ENCODE results near the gene P2RY11. TPM values are rescaled to one million over a fixed set of nuclear protein-coding genes. Genes with fewer than 3 reads are reported as not detected.

The P2RY11 gene
- polyA plus RNA-seq, 1 donor = 14.4 TPM

- Histone ChIP-seq H3K27ac (ENCODE audit: low read length) (no peak overlapping the region), H3K4me3 (ENCODE audit: low read length) (no peak overlapping the region), H3K27me3 (ENCODE audit: control insufficient read depth, insufficient read depth, low read length) (no peaks in the 10 kb centered on the region), H3K9me3 (ENCODE audit: control insufficient read depth, low read depth, low read length) (no peaks in the 10 kb centered on the region), H3K36me3 (ENCODE audit: control insufficient read depth, insufficient read depth, low read length) (peaks cover 89% of the 10 kb centered on the region), H3K4me1 (ENCODE audit: control insufficient read depth, insufficient read depth, low read length) (no peaks in the 10 kb centered on the region)
- DNase-seq = no peak
- WGBS (ENCODE audit: insufficient coverage, low lambda C conversion rate) = no CpG with 5 or more reads among the region's 18 CpGs
Measured at GRCh38 chr19:10141973-10142372, 30.5 kb downstream of the P2RY11 start.

- Histone ChIP-seq H3K27me3 (ENCODE audit: control insufficient read depth, insufficient read depth, low read length) (no peaks in the 10 kb centered on the region), H3K9me3 (ENCODE audit: control insufficient read depth, low read depth, low read length) (no peaks in the 10 kb centered on the region), H3K4me3 (ENCODE audit: low read length) (no peak overlapping the region), H3K4me1 (ENCODE audit: control insufficient read depth, insufficient read depth, low read length) (no peaks in the 10 kb centered on the region), H3K27ac (ENCODE audit: low read length) (no peak overlapping the region), H3K36me3 (ENCODE audit: control insufficient read depth, insufficient read depth, low read length) (peaks cover 80% of the 10 kb centered on the region)
- DNase-seq = no peak
- WGBS (ENCODE audit: insufficient coverage, low lambda C conversion rate) = 96% methylated on average over 3 of the region's 15 CpGs
Measured at GRCh38 chr19:10142701-10143375, 31.3 kb downstream of the P2RY11 start.

- WGBS (ENCODE audit: insufficient coverage, low lambda C conversion rate) = no CpG with 5 or more reads among the region's 11 CpGs
- no peaks in the 10 kb centered on the region for H3K4me1 ChIP-seq (ENCODE audit: control insufficient read depth, insufficient read depth, low read length)
- H3K27me3 ChIP-seq (ENCODE audit: control insufficient read depth, insufficient read depth, low read length) = no peaks in the 10 kb centered on the region
- H3K27ac ChIP-seq (ENCODE audit: low read length) = no peak overlapping the region
- peaks cover 75% of the 10 kb centered on the region for H3K36me3 ChIP-seq (ENCODE audit: control insufficient read depth, insufficient read depth, low read length)
- no peak for DNase-seq
- no peak overlapping the region for H3K4me3 ChIP-seq (ENCODE audit: low read length)
- no peaks in the 10 kb centered on the region for H3K9me3 ChIP-seq (ENCODE audit: control insufficient read depth, low read depth, low read length)
Measured at GRCh38 chr19:10143681-10144080, 32.2 kb downstream of the P2RY11 start.

GRCh38 chr19:10144361-10144760 is 32.9 kb downstream of the P2RY11 start:
- H3K27ac ChIP-seq (ENCODE audit: low read length) = no peak overlapping the region
- no peaks in the 10 kb centered on the region for H3K27me3 ChIP-seq (ENCODE audit: control insufficient read depth, insufficient read depth, low read length)
- peaks cover 72% of the 10 kb centered on the region for H3K36me3 ChIP-seq (ENCODE audit: control insufficient read depth, insufficient read depth, low read length)
- H3K9me3 ChIP-seq (ENCODE audit: control insufficient read depth, low read depth, low read length) = no peaks in the 10 kb centered on the region
- no peak for DNase-seq
- no peak overlapping the region for H3K4me3 ChIP-seq (ENCODE audit: low read length)
- H3K4me1 ChIP-seq (ENCODE audit: control insufficient read depth, insufficient read depth, low read length) = no peaks in the 10 kb centered on the region
- no CpG with 5 or more reads among the region's 10 CpGs for WGBS (ENCODE audit: insufficient coverage, low lambda C conversion rate)

GRCh38 chr19:10145031-10145430 is 33.5 kb downstream of the P2RY11 start:
- DNase-seq = no peak
- Histone ChIP-seq H3K27ac (ENCODE audit: low read length) (no peak overlapping the region), H3K9me3 (ENCODE audit: control insufficient read depth, low read depth, low read length) (no peaks in the 10 kb centered on the region), H3K27me3 (ENCODE audit: control insufficient read depth, insufficient read depth, low read length) (no peaks in the 10 kb centered on the region), H3K4me3 (ENCODE audit: low read length) (no peak overlapping the region), H3K36me3 (ENCODE audit: control insufficient read depth, insufficient read depth, low read length) (peaks cover 71% of the 10 kb centered on the region), H3K4me1 (ENCODE audit: control insufficient read depth, insufficient read depth, low read length) (no peaks in the 10 kb centered on the region)
- WGBS (ENCODE audit: insufficient coverage, low lambda C conversion rate) = no CpG with 5 or more reads among the region's 10 CpGs

GRCh38 chr19:10146142-10146541 is 34.6 kb downstream of the P2RY11 start:
- Histone ChIP-seq H3K9me3 (ENCODE audit: control insufficient read depth, low read depth, low read length) (no peaks in the 10 kb centered on the region), H3K27ac (ENCODE audit: low read length) (no peak overlapping the region), H3K36me3 (ENCODE audit: control insufficient read depth, insufficient read depth, low read length) (peaks cover 72% of the 10 kb centered on the region), H3K27me3 (ENCODE audit: control insufficient read depth, insufficient read depth, low read length) (no peaks in the 10 kb centered on the region), H3K4me3 (ENCODE audit: low read length) (no peak overlapping the region), H3K4me1 (ENCODE audit: control insufficient read depth, insufficient read depth, low read length) (no peaks in the 10 kb centered on the region)
- WGBS (ENCODE audit: insufficient coverage, low lambda C conversion rate) = no CpG with 5 or more reads among the region's 14 CpGs
- no peak for DNase-seq

GRCh38 chr19:10149427-10149826 is 37.9 kb downstream of the P2RY11 start:
- WGBS (ENCODE audit: insufficient coverage, low lambda C conversion rate) = no CpG with 5 or more reads among the region's 12 CpGs
- no peak for DNase-seq
- Histone ChIP-seq H3K9me3 (ENCODE audit: control insufficient read depth, low read depth, low read length) (no peaks in the 10 kb centered on the region), H3K4me1 (ENCODE audit: control insufficient read depth, insufficient read depth, low read length) (no peaks in the 10 kb centered on the region), H3K27ac (ENCODE audit: low read length) (no peak overlapping the region), H3K4me3 (ENCODE audit: low read length) (no peak overlapping the region), H3K36me3 (ENCODE audit: control insufficient read depth, insufficient read depth, low read length) (peaks cover 66% of the 10 kb centered on the region), H3K27me3 (ENCODE audit: control insufficient read depth, insufficient read depth, low read length) (no peaks in the 10 kb centered on the region)

GRCh38 chr19:10151521-10151920 is 40.0 kb downstream of the P2RY11 start:
- DNase-seq = no peak
- H3K36me3 ChIP-seq (ENCODE audit: control insufficient read depth, insufficient read depth, low read length) = peaks cover 68% of the 10 kb centered on the region
- WGBS (ENCODE audit: insufficient coverage, low lambda C conversion rate) = no CpG with 5 or more reads among the region's 5 CpGs

GRCh38 chr19:10152100-10152499 is 40.6 kb downstream of the P2RY11 start:
- H3K36me3 ChIP-seq (ENCODE audit: control insufficient read depth, insufficient read depth, low read length) = peaks cover 65% of the 10 kb centered on the region
- no CpG with 5 or more reads among the region's 3 CpGs for whole genome bisulfite sequencing (ENCODE audit: insufficient coverage, low lambda C conversion rate)

More at GRCh38 chr19:10151521-10151920, 40.0 kb downstream of the P2RY11 start:
- no peak overlapping the region for H3K27ac ChIP-seq (ENCODE audit: low read length)
- no peaks in the 10 kb centered on the region for H3K9me3 ChIP-seq (ENCODE audit: control insufficient read depth, low read depth, low read length)
- H3K27me3 ChIP-seq (ENCODE audit: control insufficient read depth, insufficient read depth, low read length) = no peaks in the 10 kb centered on the region
- no peak overlapping the region for H3K4me3 ChIP-seq (ENCODE audit: low read length)
- H3K4me1 ChIP-seq (ENCODE audit: control insufficient read depth, insufficient read depth, low read length) = no peaks in the 10 kb centered on the region

GRCh38 chr19:10155839-10156238 is 44.3 kb downstream of the P2RY11 start:
- H3K4me3 ChIP-seq (ENCODE audit: low read length) = no peak overlapping the region
- WGBS (ENCODE audit: insufficient coverage, low lambda C conversion rate) = no CpG with 5 or more reads among the region's 4 CpGs
- no peak overlapping the region for H3K27ac ChIP-seq (ENCODE audit: low read length)
- no peaks in the 10 kb centered on the region for H3K4me1 ChIP-seq (ENCODE audit: control insufficient read depth, insufficient read depth, low read length)
- no peaks in the 10 kb centered on the region for H3K9me3 ChIP-seq (ENCODE audit: control insufficient read depth, low read depth, low read length)
- no peaks in the 10 kb centered on the region for H3K27me3 ChIP-seq (ENCODE audit: control insufficient read depth, insufficient read depth, low read length)
- DNase-seq = no peak
- peaks cover 81% of the 10 kb centered on the region for H3K36me3 ChIP-seq (ENCODE audit: control insufficient read depth, insufficient read depth, low read length)

More at GRCh38 chr19:10152100-10152499, 40.6 kb downstream of the P2RY11 start:
- Histone ChIP-seq H3K4me1 (ENCODE audit: control insufficient read depth, insufficient read depth, low read length) (no peaks in the 10 kb centered on the region), H3K27me3 (ENCODE audit: control insufficient read depth, insufficient read depth, low read length) (no peaks in the 10 kb centered on the region), H3K9me3 (ENCODE audit: control insufficient read depth, low read depth, low read length) (no peaks in the 10 kb centered on the region), H3K27ac (ENCODE audit: low read length) (no peak overlapping the region), H3K4me3 (ENCODE audit: low read length) (no peak overlapping the region)
- no peak for DNase-seq

GRCh38 chr19:10158071-10158470 is 46.6 kb downstream of the P2RY11 start:
- H3K27me3 ChIP-seq (ENCODE audit: control insufficient read depth, insufficient read depth, low read length) = no peaks in the 10 kb centered on the region
- no peaks in the 10 kb centered on the region for H3K4me1 ChIP-seq (ENCODE audit: control insufficient read depth, insufficient read depth, low read length)
- no peak overlapping the region for H3K4me3 ChIP-seq (ENCODE audit: low read length)
- WGBS (ENCODE audit: insufficient coverage, low lambda C conversion rate) = no CpG with 5 or more reads among the region's 8 CpGs
- no peak overlapping the region for H3K27ac ChIP-seq (ENCODE audit: low read length)
- peaks cover 78% of the 10 kb centered on the region for H3K36me3 ChIP-seq (ENCODE audit: control insufficient read depth, insufficient read depth, low read length)
- no peak for DNase-seq
- no peaks in the 10 kb centered on the region for H3K9me3 ChIP-seq (ENCODE audit: control insufficient read depth, low read depth, low read length)
